Measurements from ENCODE around the gene ZNF277.

ZNF277 gene

DNA sequence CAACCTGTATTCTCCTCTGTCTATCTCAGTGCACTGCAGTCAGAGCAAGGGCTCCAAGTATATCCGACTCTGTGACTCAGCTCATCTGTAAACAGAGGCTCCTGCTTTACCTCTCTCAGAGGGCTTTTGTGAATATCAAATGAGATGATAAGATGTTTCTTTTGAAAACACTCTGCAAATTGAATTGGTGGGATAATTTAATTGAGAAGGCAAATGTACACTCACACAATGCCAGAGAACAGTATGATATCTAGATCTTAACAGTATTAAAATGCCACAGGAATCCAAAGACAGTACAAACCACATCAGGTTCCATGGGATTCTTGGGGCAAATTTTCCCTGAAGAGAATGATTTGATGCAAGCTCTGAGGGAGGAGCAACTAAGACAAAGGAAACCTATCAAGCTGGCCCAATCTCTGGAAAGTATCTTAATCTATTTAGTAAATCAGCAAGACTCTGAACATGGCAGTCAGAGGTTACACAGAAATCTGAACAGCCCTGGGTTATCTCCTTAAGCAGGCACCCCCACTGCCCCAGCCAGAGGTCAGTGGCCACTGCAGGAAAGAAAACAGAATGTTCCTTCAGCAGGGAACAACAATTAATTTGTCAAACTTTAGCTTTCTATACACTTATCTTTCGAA lies 46.2 kb upstream of the ZNF277 start:
- TF ChIP-seq, protein P1, sequence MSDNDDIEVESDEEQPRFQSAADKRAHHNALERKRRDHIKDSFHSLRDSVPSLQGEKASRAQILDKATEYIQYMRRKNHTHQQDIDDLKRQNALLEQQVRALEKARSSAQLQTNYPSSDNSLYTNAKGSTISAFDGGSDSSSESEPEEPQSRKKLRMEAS (IDR thresholded peaks at IDR 0.05), result no peak
- TF ChIP-seq RAD21 (IDR thresholded peaks at IDR 0.05; ENCODE audit: low read depth) (no peak), EP300 (IDR thresholded peaks at IDR 0.05; ENCODE audit: borderline replicate concordance) (no peak), EGR1 (IDR thresholded peaks at IDR 0.05) (no peak), ZBTB7A (IDR thresholded peaks at IDR 0.05; ENCODE audit: low read depth) (no peak), NFIC (IDR thresholded peaks at IDR 0.05) (no peak), YY1 (IDR thresholded peaks at IDR 0.05; ENCODE audit: low read depth) (no peak), CREB1 (IDR thresholded peaks at IDR 0.05; ENCODE audit: low read depth) (no peak), TAF1 (IDR thresholded peaks at IDR 0.05; ENCODE audit: low read depth) (no peak)
- TF ChIP-seq, protein P2, sequence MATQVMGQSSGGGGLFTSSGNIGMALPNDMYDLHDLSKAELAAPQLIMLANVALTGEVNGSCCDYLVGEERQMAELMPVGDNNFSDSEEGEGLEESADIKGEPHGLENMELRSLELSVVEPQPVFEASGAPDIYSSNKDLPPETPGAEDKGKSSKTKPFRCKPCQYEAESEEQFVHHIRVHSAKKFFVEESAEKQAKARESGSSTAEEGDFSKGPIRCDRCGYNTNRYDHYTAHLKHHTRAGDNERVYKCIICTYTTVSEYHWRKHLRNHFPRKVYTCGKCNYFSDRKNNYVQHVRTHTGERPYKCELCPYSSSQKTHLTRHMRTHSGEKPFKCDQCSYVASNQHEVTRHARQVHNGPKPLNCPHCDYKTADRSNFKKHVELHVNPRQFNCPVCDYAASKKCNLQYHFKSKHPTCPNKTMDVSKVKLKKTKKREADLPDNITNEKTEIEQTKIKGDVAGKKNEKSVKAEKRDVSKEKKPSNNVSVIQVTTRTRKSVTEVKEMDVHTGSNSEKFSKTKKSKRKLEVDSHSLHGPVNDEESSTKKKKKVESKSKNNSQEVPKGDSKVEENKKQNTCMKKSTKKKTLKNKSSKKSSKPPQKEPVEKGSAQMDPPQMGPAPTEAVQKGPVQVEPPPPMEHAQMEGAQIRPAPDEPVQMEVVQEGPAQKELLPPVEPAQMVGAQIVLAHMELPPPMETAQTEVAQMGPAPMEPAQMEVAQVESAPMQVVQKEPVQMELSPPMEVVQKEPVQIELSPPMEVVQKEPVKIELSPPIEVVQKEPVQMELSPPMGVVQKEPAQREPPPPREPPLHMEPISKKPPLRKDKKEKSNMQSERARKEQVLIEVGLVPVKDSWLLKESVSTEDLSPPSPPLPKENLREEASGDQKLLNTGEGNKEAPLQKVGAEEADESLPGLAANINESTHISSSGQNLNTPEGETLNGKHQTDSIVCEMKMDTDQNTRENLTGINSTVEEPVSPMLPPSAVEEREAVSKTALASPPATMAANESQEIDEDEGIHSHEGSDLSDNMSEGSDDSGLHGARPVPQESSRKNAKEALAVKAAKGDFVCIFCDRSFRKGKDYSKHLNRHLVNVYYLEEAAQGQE (IDR thresholded peaks at IDR 0.05; ENCODE audit: low read depth), result no peak

DNA sequence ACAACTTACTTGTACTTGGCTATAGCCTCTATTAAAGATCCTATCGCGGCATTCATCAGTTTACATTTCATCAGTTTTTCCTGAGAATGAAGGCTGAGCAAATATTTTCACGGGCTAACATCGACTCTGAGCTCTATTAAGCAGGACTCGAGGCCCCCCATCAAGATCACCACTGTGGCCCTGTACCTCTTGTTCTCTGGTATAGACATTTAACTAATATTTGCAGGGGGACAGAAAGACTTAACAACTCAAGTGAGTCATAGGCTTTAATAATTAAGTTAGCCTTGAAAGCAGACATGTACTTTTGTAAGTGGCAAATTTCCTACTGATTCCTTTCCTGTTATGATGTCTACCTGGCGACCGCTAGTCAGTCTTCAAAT lies 45.7 kb upstream of the ZNF277 start:
- TF ChIP-seq TCF12 (IDR thresholded peaks at IDR 0.05; ENCODE audit: low read depth), result no peak
- TF ChIP-seq RAD21 (IDR thresholded peaks at IDR 0.05; ENCODE audit: low read depth), result no peak
- no peak for TF ChIP-seq NFIC (IDR thresholded peaks at IDR 0.05)
- no peak for TF ChIP-seq TEAD4 (IDR thresholded peaks at IDR 0.05)
- no peak for TF ChIP-seq EGR1 (IDR thresholded peaks at IDR 0.05)
- TF ChIP-seq YY1 (IDR thresholded peaks at IDR 0.05; ENCODE audit: low read depth), result no peak
- TF ChIP-seq, protein P3, sequence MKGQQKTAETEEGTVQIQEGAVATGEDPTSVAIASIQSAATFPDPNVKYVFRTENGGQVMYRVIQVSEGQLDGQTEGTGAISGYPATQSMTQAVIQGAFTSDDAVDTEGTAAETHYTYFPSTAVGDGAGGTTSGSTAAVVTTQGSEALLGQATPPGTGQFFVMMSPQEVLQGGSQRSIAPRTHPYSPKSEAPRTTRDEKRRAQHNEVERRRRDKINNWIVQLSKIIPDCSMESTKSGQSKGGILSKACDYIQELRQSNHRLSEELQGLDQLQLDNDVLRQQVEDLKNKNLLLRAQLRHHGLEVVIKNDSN (IDR thresholded peaks at IDR 0.05), result no peak
- TF ChIP-seq, protein P2 (IDR thresholded peaks at IDR 0.05; ENCODE audit: low read depth), result no peak
- TF ChIP-seq ZBTB7A (IDR thresholded peaks at IDR 0.05; ENCODE audit: low read depth), result no peak
- no peak for TF ChIP-seq EP300 (IDR thresholded peaks at IDR 0.05; ENCODE audit: borderline replicate concordance)
- TF ChIP-seq CEBPB (IDR thresholded peaks at IDR 0.05), result no peak
- no peak for TF ChIP-seq TAF1 (IDR thresholded peaks at IDR 0.05; ENCODE audit: low read depth)
- TF ChIP-seq CREB1 (IDR thresholded peaks at IDR 0.05; ENCODE audit: low read depth), result no peak
- no peak for TF ChIP-seq FOXM1 (IDR thresholded peaks at IDR 0.05; ENCODE audit: borderline replicate concordance, low read depth)
- TF ChIP-seq, protein P1 (IDR thresholded peaks at IDR 0.05), result no peak

DNA sequence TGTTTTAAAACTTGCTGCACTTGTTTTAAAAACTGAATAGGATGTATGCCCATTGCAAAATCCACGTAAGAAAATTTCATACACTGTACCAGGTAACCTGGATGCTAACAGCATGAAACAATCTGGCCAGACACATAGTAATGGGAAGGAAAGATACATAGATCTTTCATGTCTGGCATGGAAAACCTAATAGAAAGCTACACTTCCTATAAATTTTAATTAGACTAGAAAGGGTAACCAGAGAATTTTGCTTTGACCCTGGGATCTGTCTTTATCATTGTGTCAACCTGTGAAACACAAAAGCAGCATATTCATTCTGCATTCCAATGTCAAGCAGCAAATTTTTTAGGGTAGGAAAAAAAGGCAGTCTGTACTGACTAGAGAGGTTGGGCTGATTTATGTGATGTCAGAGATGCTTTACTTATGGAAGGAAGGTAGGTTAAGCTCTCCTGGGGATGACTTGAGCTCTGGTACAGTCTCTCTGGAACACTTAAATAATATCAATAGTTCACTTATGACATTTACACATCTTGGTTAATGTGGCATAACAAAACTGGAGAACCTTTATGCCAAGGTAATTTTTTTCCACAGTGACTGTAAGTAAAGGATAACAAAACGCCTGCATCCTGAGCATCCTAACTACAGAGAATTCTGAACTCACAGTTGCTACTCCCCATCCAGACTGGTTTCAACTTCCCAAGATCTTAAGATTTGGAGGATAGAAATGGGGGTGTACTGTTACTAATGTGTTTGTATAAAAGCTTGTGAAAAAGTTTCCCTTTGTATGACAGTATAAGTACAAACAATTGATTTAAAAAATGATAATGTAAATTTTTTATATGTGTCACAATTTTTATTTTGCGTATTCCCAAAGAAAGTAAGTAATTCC lies 45.0 kb upstream of the ZNF277 start:
- TF ChIP-seq CEBPB (IDR thresholded peaks at IDR 0.05) (no peak), NFIC (IDR thresholded peaks at IDR 0.05) (no peak), TCF12 (IDR thresholded peaks at IDR 0.05; ENCODE audit: low read depth) (no peak), TAF1 (IDR thresholded peaks at IDR 0.05; ENCODE audit: low read depth) (no peak), EGR1 (IDR thresholded peaks at IDR 0.05) (no peak), RAD21 (IDR thresholded peaks at IDR 0.05; ENCODE audit: low read depth) (no peak)
- TF ChIP-seq, protein P3 (IDR thresholded peaks at IDR 0.05), result no peak
- TF ChIP-seq, protein P2 (IDR thresholded peaks at IDR 0.05; ENCODE audit: low read depth), result no peak
